GM12891 (cell line): ENCODE data around the gene DUS2.

Source experiments
- PAX5 ChIP-seq: IDR thresholded peaks from 2 replicates; pipeline ENCODE4 v1.6.1; 2011; ENCODE audit warnings: low read length, moderate library complexity, mild to moderate bottlenecking; ENCODE audit not compliant: insufficient read depth, severe bottlenecking
- POLR2A ChIP-seq: IDR thresholded peaks from 2 replicates; pipeline ENCODE4 v1.6.1; 2011; ENCODE audit warnings: low read depth, low read length, control low read depth
- POLR2AphosphoS5 ChIP-seq: IDR thresholded peaks from 2 replicates; pipeline ENCODE4 v1.6.1; 2011; ENCODE audit warnings: low read depth, low read length, control low read depth
- POU2F2 ChIP-seq: IDR thresholded peaks from 2 replicates; pipeline ENCODE4 v1.6.1; 2011; ENCODE audit warnings: low read depth, mild to moderate bottlenecking, control low read depth, low read length, moderate library complexity
- SPI1 ChIP-seq: IDR thresholded peaks from 2 replicates; pipeline ENCODE4 v1.6.1; 2011; ENCODE audit warnings: low read depth, low read length, control low read depth
- TAF1 ChIP-seq: IDR thresholded peaks from 2 replicates; pipeline ENCODE4 v1.6.1; 2011; ENCODE audit warnings: low read depth, low read length, control low read depth

DNA sequence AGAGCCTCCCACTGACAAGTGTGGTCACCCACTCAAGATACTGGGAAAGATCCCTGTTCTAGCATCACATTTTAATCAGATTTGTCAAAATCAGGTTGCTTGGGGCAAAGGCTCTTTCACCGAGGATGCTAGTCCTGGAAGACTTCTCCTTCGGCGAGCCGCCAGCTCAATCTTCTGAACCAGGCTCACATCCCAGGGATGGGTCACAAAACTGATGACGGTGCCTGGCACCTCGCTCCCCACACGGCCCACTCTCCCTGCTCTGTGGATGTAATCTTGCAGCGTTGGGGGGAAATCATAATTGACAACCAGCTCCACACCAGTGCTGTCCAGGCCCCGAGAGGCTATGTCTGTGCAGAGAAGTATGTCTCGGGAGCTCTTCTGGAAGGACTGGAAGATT, 1.6 kb upstream of the DUS2 start:
- TF ChIP-seq TAF1 (no peak), POLR2A (no peak), POLR2AphosphoS5 (no peak), POU2F2 (no peak), SPI1 (no peak), PAX5 (no peak)
